Activated naive CD8-positive, alpha-beta T cell (primary cell): ENCODE data around the gene EREG.
"Not testable (repeated sequence)": the region's sequence is repeated elsewhere in the genome, so short reads cannot be mapped to it uniquely, and the experiment has no call there.

ENCODE experiments used
- H3K27ac Mint-ChIP-seq: one replicate; pipeline ENCODE4 v1.8.0; 2021; ENCODE audit warnings: mixed read lengths
- H3K27me3 Mint-ChIP-seq: one replicate; pipeline ENCODE4 v1.8.0; 2021; ENCODE audit warnings: mixed read lengths
- H3K36me3 Mint-ChIP-seq: one replicate; pipeline ENCODE4 v1.8.0; 2021; ENCODE audit warnings: mixed read lengths
- H3K4me1 Mint-ChIP-seq: one replicate; pipeline ENCODE4 v1.8.0; 2021; ENCODE audit warnings: low read depth, mixed read lengths
- H3K4me3 Mint-ChIP-seq: one replicate; pipeline ENCODE4 v1.8.0; 2021; ENCODE audit warnings: mild to moderate bottlenecking, mixed read lengths
- H3K9me3 Mint-ChIP-seq: one replicate; pipeline ENCODE4 v1.8.0; 2021; ENCODE audit warnings: low read depth, mixed read lengths

The EREG gene

DNA sequence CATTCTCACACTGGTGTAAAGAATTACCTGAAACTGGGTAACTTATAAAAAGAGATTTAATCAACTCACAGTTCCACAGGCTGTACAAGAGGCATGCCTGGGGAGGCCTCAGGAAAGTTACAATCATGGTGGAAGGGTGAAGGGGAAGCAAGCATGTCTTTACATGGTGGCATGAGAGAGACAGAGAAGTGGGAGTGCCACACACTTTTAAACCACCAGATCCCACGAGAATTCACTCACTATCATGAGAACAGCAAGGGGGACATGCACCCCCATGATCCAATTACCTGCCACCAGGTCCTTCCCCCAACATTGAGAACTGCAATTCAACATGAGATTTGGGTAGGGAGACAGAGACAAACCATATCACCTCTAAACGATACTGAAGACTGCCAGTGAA, 33.7 kb upstream of the EREG start:
- H3K9me3 Mint-ChIP-seq, result no peaks in the 10 kb centered on the region
- no peaks in the 10 kb centered on the region for H3K36me3 Mint-ChIP-seq
- no peak overlapping the region for H3K4me3 Mint-ChIP-seq
- H3K4me1 Mint-ChIP-seq, result no peaks in the 10 kb centered on the region
- H3K27me3 Mint-ChIP-seq, result peaks cover 5% of the 10 kb centered on the region
- H3K27ac Mint-ChIP-seq, result no peak overlapping the region

DNA sequence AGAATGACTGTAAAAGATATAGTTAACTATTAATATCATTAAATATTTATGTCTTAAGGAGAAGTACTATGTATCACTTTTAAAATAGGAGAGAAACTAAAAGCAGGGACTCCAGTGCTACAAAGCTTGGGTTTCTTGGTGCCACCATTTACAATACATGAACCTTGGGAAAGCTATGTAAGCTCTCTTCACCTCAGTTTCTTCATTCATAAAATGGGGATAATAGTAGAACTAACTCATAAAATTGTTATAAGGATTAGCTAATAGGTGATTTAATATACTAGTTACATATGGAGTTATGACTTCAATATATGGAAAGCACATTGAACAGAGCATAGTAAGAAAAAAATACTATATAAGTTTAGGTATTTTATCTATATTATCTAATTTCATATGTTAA, 33.0 kb upstream of the EREG start:
- Mint-ChIP-seq H3K9me3 (no peaks in the 10 kb centered on the region), H3K27me3 (peaks cover 5% of the 10 kb centered on the region), H3K27ac (no peak overlapping the region), H3K4me1 (no peaks in the 10 kb centered on the region), H3K36me3 (no peaks in the 10 kb centered on the region), H3K4me3 (no peak overlapping the region)

DNA sequence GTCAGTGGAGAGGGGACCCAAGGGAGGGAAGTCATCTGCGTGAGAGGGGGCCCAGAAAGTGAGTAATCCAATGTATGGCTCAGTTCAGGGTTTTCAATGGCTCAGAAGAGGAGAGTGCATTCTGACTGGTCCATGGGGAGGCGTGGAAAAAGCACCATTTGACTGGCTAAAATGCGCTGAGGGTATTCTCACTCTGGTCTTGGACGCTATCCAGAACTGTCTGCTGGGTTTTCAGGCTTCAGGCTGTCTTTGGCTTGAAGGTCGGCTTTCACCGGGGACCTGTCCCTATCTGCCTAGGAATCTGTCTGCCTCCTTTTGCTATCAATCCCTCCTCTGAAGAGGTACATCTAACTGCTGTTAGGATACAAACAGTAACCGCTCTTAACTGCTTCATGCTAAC, 30.3 kb upstream of the EREG start:
- H3K27ac Mint-ChIP-seq, result no peak overlapping the region
- peaks cover 3% of the 10 kb centered on the region for H3K27me3 Mint-ChIP-seq
- no peak overlapping the region for H3K4me3 Mint-ChIP-seq
- no peaks in the 10 kb centered on the region for H3K36me3 Mint-ChIP-seq
- H3K9me3 Mint-ChIP-seq, result no peaks in the 10 kb centered on the region
- no peaks in the 10 kb centered on the region for H3K4me1 Mint-ChIP-seq

DNA sequence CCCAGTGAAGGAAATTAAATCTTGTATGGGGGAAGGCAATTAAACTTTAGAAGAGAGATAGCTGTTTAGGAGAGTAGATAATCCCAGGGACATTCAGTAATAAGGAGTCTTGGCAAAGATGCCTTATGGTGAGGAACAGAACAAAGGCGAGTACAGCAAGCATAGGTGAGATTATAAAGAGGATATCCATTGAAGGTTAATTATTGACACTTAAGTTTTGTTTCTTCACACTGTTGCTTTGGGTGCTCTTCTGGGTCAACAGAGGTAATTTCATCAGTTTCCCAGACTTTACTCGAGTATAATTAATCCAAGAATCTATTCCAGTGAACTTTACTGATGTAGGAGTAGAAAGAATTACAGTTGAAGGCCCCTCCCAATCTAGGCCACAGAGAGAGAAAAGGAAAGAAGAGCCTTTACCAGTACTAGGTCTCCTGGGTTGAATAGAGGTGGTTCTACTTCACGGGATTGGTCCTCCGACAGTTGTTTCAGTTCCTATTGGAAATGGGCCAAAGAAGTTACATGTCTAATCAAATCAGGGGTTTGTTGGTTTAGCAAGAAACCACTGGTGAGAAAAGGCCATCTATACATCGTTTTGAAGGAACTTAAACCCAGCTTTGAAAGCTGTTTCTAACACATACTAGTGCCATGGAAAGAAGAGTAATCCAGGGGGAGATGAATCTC, 29.5 kb upstream of the EREG start:
- Mint-ChIP-seq H3K4me3 (no peak overlapping the region), H3K27ac (no peak overlapping the region), H3K4me1 (no peaks in the 10 kb centered on the region), H3K9me3 (peaks cover 5% of the 10 kb centered on the region), H3K36me3 (no peaks in the 10 kb centered on the region), H3K27me3 (peaks cover 2% of the 10 kb centered on the region)

DNA sequence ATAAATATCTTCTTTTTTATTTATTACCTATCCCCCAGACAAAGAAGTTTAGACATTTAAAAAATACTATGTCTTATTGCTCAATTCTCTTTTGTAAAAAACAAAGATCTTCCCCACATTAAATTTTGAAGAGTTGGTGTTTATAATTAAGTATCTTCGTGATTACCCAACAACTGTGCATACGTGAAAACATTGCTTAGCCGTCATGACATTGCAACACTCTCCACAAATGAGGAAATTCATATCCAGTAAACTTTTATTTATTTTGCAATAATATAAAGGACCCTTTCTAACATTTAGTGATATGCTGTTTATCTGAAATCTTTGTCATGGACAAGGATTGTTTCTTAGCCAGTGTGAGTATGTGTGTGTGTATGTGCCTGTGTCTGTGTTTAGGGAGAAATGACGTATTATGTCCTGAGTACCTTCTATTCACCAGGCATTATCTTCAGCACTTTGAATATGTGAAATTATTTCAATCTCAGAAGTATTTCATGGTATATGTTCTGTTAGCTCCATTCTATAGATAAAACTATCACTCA, 26.1 kb upstream of the EREG start:
- Mint-ChIP-seq H3K36me3 (peaks cover 3% of the 10 kb centered on the region), H3K27ac (no peak overlapping the region), H3K4me3 (no peak overlapping the region), H3K9me3 (peaks cover 6% of the 10 kb centered on the region), H3K4me1 (no peaks in the 10 kb centered on the region), H3K27me3 (peaks cover 2% of the 10 kb centered on the region)

DNA sequence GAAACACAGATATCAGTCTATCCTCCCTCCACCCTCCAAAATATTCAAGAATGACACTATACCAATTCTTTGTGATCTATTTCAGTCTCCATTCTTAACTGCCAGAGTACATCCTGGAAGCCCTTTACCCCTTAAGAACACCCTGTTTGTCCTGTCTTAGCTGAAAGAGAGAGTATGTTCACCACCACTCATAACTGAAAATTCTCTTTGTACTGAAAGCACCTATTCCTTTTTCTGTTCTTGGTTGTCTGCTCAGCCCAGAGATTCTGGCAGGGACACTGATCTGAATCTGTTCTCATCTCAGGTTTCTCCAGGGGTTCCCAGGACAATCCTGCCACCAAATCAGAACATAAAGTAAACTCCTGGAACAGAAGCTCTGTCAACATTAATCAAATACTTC, 25.4 kb upstream of the EREG start:
- Mint-ChIP-seq H3K9me3 (peaks cover 8% of the 10 kb centered on the region), H3K27me3 (peaks cover 2% of the 10 kb centered on the region), H3K36me3 (peaks cover 4% of the 10 kb centered on the region), H3K4me3 (no peak overlapping the region), H3K27ac (no peak overlapping the region), H3K4me1 (no peaks in the 10 kb centered on the region)

DNA sequence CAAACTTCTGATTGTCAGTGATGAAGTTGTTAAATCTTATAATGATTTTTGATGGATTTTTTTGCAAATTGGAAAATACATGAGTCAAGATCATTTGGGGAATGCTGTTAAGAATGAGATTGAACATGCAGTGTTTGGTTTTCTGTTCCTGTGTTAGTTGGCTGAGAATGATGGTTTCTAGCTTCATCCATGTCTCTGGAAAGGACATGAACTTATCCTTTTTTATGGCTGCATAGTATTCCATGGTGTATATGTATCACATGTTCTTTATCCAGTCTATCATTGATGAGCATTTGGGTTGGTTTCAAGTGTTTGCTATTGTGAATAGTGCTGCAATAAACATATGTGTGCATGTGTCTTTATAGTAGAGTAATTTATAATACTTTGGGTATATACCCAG, 24.5 kb upstream of the EREG start:
- H3K36me3 Mint-ChIP-seq, H3K27ac Mint-ChIP-seq, H3K4me3 Mint-ChIP-seq, H3K4me1 Mint-ChIP-seq, H3K27me3 Mint-ChIP-seq: not testable (repeated sequence)
- H3K9me3 Mint-ChIP-seq, result peaks cover 14% of the 10 kb centered on the region

DNA sequence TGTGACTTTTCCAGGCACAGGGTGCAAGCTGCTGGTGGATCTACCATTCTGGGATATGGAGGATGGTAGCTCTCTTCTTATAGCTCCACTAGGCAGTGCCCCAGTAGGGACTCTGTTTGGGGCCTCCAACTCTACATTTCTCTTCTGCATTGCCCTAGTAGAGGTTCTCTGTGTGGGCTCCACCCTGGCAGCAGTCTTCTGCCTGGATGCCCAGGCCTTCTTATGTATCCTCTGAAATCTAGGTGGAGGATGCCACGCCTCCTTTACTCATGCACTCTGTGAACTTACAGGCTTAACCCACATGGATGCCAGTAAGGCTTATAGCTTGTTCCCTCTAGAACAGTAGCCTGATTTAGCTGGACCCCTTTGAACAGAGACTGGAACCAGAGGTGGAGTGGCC, 20.9 kb upstream of the EREG start:
- Mint-ChIP-seq H3K27ac (no peak overlapping the region), H3K36me3 (peaks cover 5% of the 10 kb centered on the region), H3K9me3 (peaks cover 14% of the 10 kb centered on the region), H3K4me3 (no peak overlapping the region), H3K4me1 (no peaks in the 10 kb centered on the region), H3K27me3 (peaks cover 5% of the 10 kb centered on the region)

DNA sequence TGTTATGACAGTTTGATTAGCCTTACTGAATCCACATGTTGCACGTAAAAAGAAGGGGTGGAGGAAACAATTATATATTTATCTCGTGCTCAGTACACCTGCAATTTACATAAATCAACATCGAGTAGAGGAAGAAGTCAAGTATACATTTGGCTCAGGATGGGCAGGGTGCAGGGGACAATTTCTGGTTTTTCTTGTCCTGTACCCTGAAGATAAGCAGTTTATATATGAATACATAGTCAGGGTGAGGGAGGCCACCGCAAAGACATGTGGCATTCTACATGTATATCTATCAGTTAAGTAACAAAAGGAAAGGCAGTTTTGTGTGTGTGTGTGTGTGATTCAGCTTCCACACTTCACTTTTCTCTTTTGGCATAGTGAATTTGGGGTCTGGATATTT, 11.1 kb upstream of the EREG start:
- no peaks in the 10 kb centered on the region for H3K9me3 Mint-ChIP-seq
- no peaks in the 10 kb centered on the region for H3K4me1 Mint-ChIP-seq
- peaks cover 7% of the 10 kb centered on the region for H3K27me3 Mint-ChIP-seq
- no peak overlapping the region for H3K4me3 Mint-ChIP-seq
- no peak overlapping the region for H3K27ac Mint-ChIP-seq
- H3K36me3 Mint-ChIP-seq, result no peaks in the 10 kb centered on the region

DNA sequence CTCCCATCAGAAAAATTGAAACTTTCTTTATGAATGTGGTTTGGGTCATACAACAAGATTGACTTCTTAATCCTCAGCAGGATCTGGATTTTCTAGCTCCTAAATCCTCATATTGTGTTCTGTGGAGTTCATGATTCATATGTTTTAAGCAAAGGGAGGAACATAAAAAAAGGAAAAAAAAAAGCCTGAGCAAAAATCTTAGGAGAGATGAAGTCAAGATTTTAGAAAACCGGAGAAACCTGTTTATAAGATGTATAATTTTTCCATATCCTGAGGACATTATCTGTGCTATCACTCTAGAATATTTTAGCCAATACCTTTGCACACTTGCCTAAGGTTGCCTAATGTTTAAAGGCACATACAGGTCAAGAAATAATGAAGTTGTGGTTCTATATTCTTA, 7.0 kb upstream of the EREG start:
- Mint-ChIP-seq H3K9me3 (no peaks in the 10 kb centered on the region), H3K27ac (no peak overlapping the region), H3K27me3 (peaks cover 9% of the 10 kb centered on the region), H3K36me3 (no peaks in the 10 kb centered on the region), H3K4me1 (no peaks in the 10 kb centered on the region), H3K4me3 (no peak overlapping the region)

DNA sequence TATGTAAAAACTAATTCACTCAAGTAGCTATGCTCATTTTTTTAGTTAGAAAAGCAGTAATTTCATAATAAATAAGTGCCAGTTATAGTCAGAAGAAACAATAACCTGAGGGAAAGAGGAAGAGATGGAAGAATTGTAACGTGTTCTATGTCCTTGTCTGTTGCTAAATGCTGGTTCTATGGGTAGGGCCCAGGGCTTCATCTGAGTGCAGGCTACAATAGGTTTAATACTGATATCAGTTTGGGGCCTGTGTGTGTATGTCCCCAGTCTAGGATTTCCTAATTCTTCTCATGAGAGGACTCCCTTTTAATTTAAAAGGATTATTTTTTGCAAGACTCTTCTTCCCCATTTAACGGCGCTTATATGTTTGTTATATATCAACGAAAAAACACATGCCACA, 3.3 kb upstream of the EREG start:
- Mint-ChIP-seq H3K27me3 (peaks cover 28% of the 10 kb centered on the region), H3K4me1 (peaks cover 14% of the 10 kb centered on the region), H3K9me3 (no peaks in the 10 kb centered on the region), H3K36me3 (no peaks in the 10 kb centered on the region), H3K27ac (no peak overlapping the region), H3K4me3 (no peak overlapping the region)

DNA sequence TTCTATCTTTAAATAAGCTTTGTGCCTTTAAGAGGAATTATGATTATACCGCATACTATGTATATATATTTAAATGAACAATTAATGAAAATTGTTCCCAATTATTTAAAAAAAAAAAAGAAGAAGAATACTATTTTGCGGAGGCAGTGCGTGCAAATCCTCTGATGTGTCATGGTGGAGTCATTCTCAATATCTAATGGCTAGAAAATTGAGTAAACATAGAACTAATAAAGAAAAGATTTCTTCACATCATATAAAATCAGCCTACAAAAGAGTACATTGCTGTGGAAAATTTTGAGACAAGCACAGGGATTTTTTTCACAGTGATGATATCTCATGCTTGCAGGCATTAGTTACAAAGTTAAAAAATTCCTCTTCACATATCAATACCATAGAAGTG, 2.6 kb upstream of the EREG start:
- peaks cover 31% of the 10 kb centered on the region for H3K27me3 Mint-ChIP-seq
- no peak overlapping the region for H3K27ac Mint-ChIP-seq
- peaks cover 14% of the 10 kb centered on the region for H3K4me1 Mint-ChIP-seq
- H3K36me3 Mint-ChIP-seq, result no peaks in the 10 kb centered on the region
- no peaks in the 10 kb centered on the region for H3K9me3 Mint-ChIP-seq
- H3K4me3 Mint-ChIP-seq, result no peak overlapping the region

DNA sequence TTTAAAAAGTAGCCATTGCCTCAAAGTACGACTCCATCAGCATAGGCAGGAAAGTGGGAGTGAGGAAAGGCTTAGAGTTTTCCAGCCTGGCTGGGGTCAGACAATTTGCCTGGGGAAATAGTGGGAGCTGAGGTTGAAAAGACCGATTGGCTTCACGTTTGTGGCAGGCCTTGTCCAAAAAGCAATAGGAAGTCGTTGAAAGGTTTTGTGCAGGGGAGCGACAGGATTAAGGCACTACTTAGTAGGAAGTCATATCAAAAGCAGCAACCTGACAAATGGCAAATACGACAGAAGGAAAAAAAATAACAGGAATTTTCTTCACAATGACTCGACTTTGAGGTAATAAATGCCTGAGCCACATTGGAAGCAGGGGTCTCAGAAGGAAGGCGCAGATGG, 691 bp upstream of the EREG start:
- Mint-ChIP-seq H3K36me3 (no peaks in the 10 kb centered on the region), H3K27ac (no peak overlapping the region), H3K9me3 (no peaks in the 10 kb centered on the region), H3K4me1 (peaks cover 14% of the 10 kb centered on the region), H3K27me3 (peaks cover 29% of the 10 kb centered on the region), H3K4me3 (peak overlapping the region; percentile 78)

DNA sequence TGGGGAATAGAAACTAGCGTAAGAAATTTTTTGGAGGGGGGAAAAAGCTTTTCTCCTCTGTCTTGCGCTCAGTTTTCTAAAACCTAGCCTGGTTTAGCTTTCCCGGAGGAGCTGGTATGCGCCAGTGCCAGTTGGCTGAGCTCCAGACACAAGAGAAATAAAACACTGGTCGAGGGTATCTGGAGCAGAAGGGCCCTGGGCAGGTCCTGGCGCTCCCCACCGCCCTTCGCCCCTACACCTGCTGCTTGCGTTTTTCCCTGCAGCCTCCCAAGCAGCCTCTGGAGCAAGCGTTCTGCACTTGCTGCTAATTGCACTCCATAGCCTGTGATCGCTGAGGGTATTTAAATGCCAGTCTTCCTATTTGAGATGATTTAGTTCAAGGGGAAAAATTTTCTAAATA, 816 bp downstream of the EREG start:
- H3K4me3 Mint-ChIP-seq, result no peak overlapping the region
- H3K36me3 Mint-ChIP-seq, result no peaks in the 10 kb centered on the region
- H3K27me3 Mint-ChIP-seq, result peaks cover 29% of the 10 kb centered on the region
- H3K9me3 Mint-ChIP-seq, result no peaks in the 10 kb centered on the region
- peaks cover 14% of the 10 kb centered on the region for H3K4me1 Mint-ChIP-seq
- no peak overlapping the region for H3K27ac Mint-ChIP-seq

DNA sequence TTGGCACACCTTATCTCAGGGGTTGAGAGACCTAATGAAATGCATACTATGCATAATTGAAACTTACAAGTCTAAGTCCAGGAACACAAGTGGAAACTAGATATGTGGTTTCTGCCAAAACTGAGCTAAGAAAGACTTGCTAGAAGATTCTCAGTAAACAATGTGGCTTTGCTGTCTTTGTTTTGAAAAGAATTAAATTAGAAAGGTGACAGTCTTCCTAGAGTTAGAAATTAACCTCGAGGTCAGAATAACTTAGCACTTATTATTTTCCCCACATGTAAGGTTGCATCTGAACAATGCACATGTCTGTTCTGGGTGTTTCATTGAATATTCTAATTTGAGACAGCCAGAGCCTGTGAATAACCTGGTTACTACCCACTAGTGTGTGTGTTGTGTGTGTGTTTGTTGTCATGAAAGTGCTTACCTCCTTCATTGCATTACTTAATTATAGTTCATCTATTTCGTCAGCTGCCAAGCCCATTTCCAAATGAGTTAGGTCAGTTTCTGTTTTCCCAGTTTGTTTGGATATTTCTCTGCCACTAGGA, 1.5 kb downstream of the EREG start:
- no peak overlapping the region for H3K4me3 Mint-ChIP-seq
- no peaks in the 10 kb centered on the region for H3K36me3 Mint-ChIP-seq
- no peak overlapping the region for H3K27ac Mint-ChIP-seq
- peaks cover 29% of the 10 kb centered on the region for H3K27me3 Mint-ChIP-seq
- H3K4me1 Mint-ChIP-seq, result peaks cover 14% of the 10 kb centered on the region
- H3K9me3 Mint-ChIP-seq, result no peaks in the 10 kb centered on the region

DNA sequence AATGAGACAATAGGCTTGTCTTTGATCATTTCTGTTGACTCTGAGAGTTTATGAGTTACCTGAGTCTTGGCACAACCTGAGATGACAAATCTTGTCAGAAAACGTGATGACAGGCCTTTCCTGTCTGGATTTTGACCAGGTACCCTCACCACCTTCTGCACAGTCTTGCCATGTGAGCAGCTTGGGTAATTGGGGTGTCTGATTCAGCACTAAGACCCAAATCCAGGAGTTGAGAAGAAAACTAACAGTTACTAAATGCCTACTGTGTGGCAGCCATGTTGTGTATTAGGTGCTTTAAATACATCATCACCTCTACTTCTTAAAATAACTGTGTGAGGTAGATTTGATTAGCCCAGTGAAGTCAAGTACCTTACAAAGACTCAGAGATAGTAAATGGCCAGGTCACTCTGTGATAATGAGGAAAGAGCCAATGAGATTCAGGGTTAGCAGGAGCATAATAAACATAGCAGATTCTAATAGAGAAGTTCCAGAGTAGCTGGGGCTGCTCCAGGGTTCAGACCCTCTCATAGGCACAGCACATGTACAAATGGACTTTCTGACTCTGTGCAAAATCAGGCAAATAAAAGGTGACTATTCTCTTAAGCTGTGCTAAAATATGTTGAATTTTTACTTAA, 2.8 kb downstream of the EREG start:
- Mint-ChIP-seq H3K9me3 (no peaks in the 10 kb centered on the region), H3K27me3 (peaks cover 25% of the 10 kb centered on the region), H3K36me3 (no peaks in the 10 kb centered on the region), H3K4me3 (no peak overlapping the region), H3K4me1 (peaks cover 14% of the 10 kb centered on the region), H3K27ac (no peak overlapping the region)
